OCI-LY3 (cell line): ENCODE results near the gene ATN1.

Experiments
- H2AFZ ChIP-seq: fragments of 200-600, 300-600 bp; shearing (Covaris generic); 2 replicates; pipeline ENCODE4 v1.6.0; 2014; ENCODE audit warnings: antibody characterized with exemption, low read depth, low read length
- H3K27ac ChIP-seq: fragments of 200-600, 300-600 bp; sonication (generic); 2 replicates; pipeline ENCODE4 v1.5.1; 2014; ENCODE audit warnings: mild to moderate bottlenecking, low read length, moderate library complexity, mixed read lengths
- H3K27me3 ChIP-seq: fragments of 200-600, 300-600 bp; sonication (generic); 2 replicates; pipeline ENCODE4 v1.6.1; 2014; ENCODE audit warnings: low read depth, low read length, mixed read lengths
- H3K36me3 ChIP-seq: fragments of 200-600, 300-600 bp; sonication (generic); replicated peaks from 2 replicates; pipeline ENCODE3; 2014; ENCODE audit warnings: low read depth, low read length, mixed read lengths
- H3K4me1 ChIP-seq: fragments of 300-600, 200-600 bp; sonication (generic); 2 replicates; pipeline ENCODE4 v1.6.1; 2014; ENCODE audit warnings: low read length, mixed read lengths
- H3K4me2 ChIP-seq: fragments of 200-600, 300-600 bp; sonication (generic); 2 replicates; pipeline ENCODE4 v1.6.1; 2014; ENCODE audit warnings: low read length, mixed read lengths
- H3K4me3 ChIP-seq: fragments of 300-600, 200-600 bp; sonication (generic); 2 replicates; pipeline ENCODE4 v1.5.1; 2014; ENCODE audit warnings: antibody characterized with exemption, mild to moderate bottlenecking, low read length, moderate library complexity
- H3K79me2 ChIP-seq: fragments of 300-600, 200-600 bp; shearing (Covaris generic); 2 replicates; pipeline ENCODE4 v1.6.1; 2014; ENCODE audit warnings: mild to moderate bottlenecking, low read length, mixed read lengths
- H3K9ac ChIP-seq: fragments of 300-600, 200-600 bp; shearing (Covaris generic); 2 replicates; pipeline ENCODE4 v1.6.0; 2014; ENCODE audit warnings: mild to moderate bottlenecking, low read length, moderate library complexity
- H3K9me3 ChIP-seq: fragments of 200-600, 300-600 bp; shearing (Covaris generic); 2 replicates; pipeline ENCODE4 v1.6.1; 2014; ENCODE audit warnings: low read length, mixed read lengths; ENCODE audit not compliant: insufficient read depth
- H4K20me1 ChIP-seq: fragments of 200-600, 300-600 bp; sonication (generic); 2 replicates; pipeline ENCODE4 v1.6.1; 2016; ENCODE audit warnings: low read length, mixed read lengths; ENCODE audit not compliant: insufficient read depth
- EZH2phosphoT487 ChIP-seq: fragments of 200-600 bp; shearing (Covaris generic); IDR thresholded peaks from 2 replicates; pipeline ENCODE4 v1.6.1; 2018; ENCODE audit warnings: antibody characterized with exemption, mixed run types, low read depth
- TF ChIP-seq, protein P1 (sequence below): fragments of 200-600, 300-600 bp; sonication (generic); IDR thresholded peaks from 2 replicates; pipeline ENCODE4 v1.5.1; 2014; ENCODE audit warnings: antibody characterized with exemption, low read length, low read depth

The ATN1 gene

DNA sequence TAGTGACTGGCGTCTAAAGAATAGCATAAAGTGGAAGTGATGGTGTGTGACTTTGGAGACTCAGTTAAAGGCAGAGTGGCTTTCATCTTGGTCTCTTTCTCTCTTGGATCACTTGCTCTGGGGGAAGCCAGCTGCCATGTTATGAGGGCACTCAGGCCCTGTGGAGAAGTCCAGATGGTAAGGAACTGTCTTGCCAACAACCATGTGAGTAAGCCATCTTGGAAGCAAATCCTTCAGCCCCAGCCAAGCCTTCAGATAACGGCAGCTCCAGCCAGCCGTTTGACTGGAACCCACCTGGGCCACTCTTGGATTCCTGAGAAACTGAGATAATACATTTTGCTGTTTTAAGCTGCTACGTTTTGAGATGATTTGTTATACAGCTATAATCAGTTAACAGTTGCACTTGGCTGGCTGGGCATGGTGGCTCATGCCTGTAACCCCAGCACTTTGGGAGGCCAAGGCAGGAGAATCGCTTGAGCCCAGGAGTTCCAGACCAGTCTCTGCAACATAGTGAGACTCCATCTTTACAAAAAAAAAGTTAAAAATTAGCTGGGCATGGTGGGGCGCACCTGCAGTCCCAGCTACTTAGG is 30.8 kb upstream of the ATN1 start:
- peaks cover under 1% of the 10 kb centered on the region; the same call in 1 of the 2 replicates for H3K4me1 ChIP-seq
- no peaks in the 10 kb centered on the region for H4K20me1 ChIP-seq
- no peak for TF ChIP-seq EZH2phosphoT487
- TF ChIP-seq, protein P1, sequence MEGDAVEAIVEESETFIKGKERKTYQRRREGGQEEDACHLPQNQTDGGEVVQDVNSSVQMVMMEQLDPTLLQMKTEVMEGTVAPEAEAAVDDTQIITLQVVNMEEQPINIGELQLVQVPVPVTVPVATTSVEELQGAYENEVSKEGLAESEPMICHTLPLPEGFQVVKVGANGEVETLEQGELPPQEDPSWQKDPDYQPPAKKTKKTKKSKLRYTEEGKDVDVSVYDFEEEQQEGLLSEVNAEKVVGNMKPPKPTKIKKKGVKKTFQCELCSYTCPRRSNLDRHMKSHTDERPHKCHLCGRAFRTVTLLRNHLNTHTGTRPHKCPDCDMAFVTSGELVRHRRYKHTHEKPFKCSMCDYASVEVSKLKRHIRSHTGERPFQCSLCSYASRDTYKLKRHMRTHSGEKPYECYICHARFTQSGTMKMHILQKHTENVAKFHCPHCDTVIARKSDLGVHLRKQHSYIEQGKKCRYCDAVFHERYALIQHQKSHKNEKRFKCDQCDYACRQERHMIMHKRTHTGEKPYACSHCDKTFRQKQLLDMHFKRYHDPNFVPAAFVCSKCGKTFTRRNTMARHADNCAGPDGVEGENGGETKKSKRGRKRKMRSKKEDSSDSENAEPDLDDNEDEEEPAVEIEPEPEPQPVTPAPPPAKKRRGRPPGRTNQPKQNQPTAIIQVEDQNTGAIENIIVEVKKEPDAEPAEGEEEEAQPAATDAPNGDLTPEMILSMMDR = no peak
- no peak overlapping the region for H2AFZ ChIP-seq
- H3K4me2 ChIP-seq = no peak overlapping the region
- H3K27ac ChIP-seq = no peak overlapping the region
- no peak overlapping the region for H3K9ac ChIP-seq
- no peak overlapping the region for H3K4me3 ChIP-seq
- H3K9me3 ChIP-seq = no peaks in the 10 kb centered on the region
- no peaks in the 10 kb centered on the region for H3K79me2 ChIP-seq
- no peaks in the 10 kb centered on the region for H3K36me3 ChIP-seq
- H3K27me3 ChIP-seq = no peaks in the 10 kb centered on the region

DNA sequence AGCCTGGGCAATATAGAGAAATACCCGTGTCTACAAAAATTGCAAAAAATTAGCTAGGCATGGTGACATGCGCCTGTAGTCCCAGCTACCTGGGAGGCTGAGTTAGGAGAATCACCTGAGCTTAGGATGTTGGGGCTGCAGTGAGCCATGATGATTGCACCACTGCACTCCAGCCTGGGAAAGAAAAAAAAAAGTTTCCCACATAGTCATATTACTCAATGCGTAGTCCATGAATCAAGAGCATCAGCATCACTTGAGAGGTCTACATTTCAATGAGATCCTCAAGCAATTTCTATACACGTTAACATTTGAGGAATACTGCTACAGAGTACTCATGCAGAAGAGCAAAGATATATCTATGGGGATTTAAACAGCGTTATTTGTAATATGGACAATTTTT is 28.3 kb upstream of the ATN1 start:
- Histone ChIP-seq H3K36me3 (no peaks in the 10 kb centered on the region), H3K4me2 (no peak overlapping the region), H3K4me3 (no peak overlapping the region), H3K27ac (no peak overlapping the region), H3K9me3 (no peaks in the 10 kb centered on the region), H3K4me1 (peaks cover 7% of the 10 kb centered on the region; the same call in 1 of the 2 replicates), H4K20me1 (no peaks in the 10 kb centered on the region), H3K9ac (no peak overlapping the region), H3K27me3 (no peaks in the 10 kb centered on the region), H3K79me2 (no peaks in the 10 kb centered on the region), H2AFZ (no peak overlapping the region)
- no peak for TF ChIP-seq EZH2phosphoT487
- TF ChIP-seq, protein P1 = no peak

DNA sequence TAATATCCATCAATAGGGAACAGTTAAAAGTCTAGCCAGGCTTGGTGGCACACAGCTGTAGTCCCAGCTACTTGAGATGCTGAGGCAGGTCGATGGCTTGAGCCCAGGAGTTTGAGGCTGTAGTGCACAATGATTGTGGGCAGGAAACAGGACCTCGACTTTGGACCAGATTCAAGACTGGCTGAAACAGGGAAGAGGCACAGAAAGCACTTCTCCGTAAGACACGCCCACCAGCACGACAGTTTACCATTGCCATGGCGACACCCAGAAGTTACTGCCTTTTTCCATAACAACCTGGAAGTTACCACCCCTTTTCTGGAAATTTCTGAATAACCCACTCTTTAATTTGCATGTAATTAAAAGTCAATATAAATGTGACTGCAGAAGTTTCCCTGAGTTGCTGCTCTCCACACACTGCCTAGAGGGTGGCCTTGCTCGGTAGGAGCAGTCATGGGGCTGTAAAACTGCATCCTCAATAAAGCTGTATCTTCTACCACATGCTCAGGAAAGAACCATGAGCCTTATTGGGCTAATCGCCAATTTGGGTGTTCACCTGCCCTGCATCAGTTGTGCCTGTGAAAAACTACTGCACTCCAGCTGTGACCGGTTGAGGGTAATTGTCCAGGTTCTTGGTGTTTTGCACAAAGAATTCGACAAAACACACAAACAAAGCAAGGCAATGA is 27.8 kb upstream of the ATN1 start:
- no peaks in the 10 kb centered on the region for H3K9me3 ChIP-seq
- no peak for TF ChIP-seq EZH2phosphoT487
- TF ChIP-seq, protein P1 = no peak
- H3K4me2 ChIP-seq = no peak overlapping the region
- H3K27ac ChIP-seq = no peak overlapping the region
- H2AFZ ChIP-seq = no peak overlapping the region
- H3K79me2 ChIP-seq = no peaks in the 10 kb centered on the region
- no peaks in the 10 kb centered on the region for H4K20me1 ChIP-seq
- no peak overlapping the region for H3K4me3 ChIP-seq
- no peaks in the 10 kb centered on the region for H3K36me3 ChIP-seq
- no peaks in the 10 kb centered on the region for H3K27me3 ChIP-seq
- no peak overlapping the region for H3K9ac ChIP-seq
- H3K4me1 ChIP-seq = peaks cover 7% of the 10 kb centered on the region; the same call in 1 of the 2 replicates

DNA sequence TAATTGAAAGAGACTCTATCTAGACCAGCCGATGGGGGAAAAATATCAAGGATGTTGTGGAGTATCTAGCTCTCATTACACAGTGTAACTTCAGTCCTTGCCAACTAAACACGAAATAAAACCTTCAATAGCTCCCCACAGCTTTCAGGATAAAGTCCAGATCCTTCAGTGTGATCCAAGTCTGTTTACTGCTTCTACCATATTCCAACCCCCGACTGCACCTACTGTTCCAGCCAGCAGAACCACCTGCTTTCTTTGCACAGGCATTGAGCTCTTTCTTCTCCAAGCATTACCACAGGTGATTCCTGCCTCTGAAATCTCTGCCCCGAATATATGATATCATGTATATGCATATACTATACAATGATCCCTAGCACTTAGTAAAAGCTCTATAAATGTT is 25.3 kb upstream of the ATN1 start:
- H2AFZ ChIP-seq = no peak overlapping the region
- no peaks in the 10 kb centered on the region for H3K36me3 ChIP-seq
- no peaks in the 10 kb centered on the region for H4K20me1 ChIP-seq
- H3K4me2 ChIP-seq = no peak overlapping the region
- no peaks in the 10 kb centered on the region for H3K79me2 ChIP-seq
- H3K4me3 ChIP-seq = no peak overlapping the region
- TF ChIP-seq, protein P1 = no peak
- no peak for TF ChIP-seq EZH2phosphoT487
- no peaks in the 10 kb centered on the region for H3K9me3 ChIP-seq
- H3K27me3 ChIP-seq = no peaks in the 10 kb centered on the region
- peaks cover 13% of the 10 kb centered on the region for H3K4me1 ChIP-seq
- no peak overlapping the region for H3K9ac ChIP-seq
- no peak overlapping the region for H3K27ac ChIP-seq
